D721Med (cell line): ENCODE results near the gene CDH18.
A peak's percentile ranks its signal among the peaks of the same experiment; 100 is the strongest.

Source experiments
- DNase-seq: peaks from one replicate; pipeline ENCODE4 v3.0.0; 2011; ENCODE audit warnings: low spot score; ENCODE audit not compliant: insufficient read length
- FAIRE-seq: peaks from 2 replicates; lab custom pipeline; 2011; peaks lifted over from hg19 to GRCh38; lab: Jason Lieb, UNC
- CTCF ChIP-seq: IDR thresholded peaks from 2 replicates; pipeline ENCODE4 v1.5.1; 2012; ENCODE audit warnings: mild to moderate bottlenecking, control low read depth; ENCODE audit not compliant: insufficient read depth; ENCODE audit errors: missing control alignments

CDH18 gene

GRCh38 chr5:19865336-19866089 is 122.5 kb downstream of the CDH18 start:
- no peak for TF ChIP-seq CTCF
- DNase-seq, result no peak
- no peak for FAIRE-seq

DNA sequence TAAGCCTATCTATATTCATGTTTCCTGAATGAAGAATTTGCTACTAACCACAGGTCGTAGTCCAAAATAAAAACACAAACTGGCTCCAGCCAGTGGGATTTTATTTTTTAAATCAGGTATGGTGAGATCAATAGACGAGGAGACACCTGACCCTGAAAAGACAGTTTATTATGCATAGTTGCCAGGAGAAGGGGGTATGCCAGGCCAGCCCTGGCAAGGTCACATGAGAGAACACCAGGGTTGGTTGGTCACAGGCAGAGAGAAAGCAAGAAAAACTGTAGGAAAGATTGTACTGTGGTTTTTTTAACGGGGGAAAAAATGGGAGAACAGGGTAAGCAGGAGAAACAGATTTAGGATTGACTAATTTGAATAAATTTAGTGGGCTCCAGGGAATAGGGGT is 125.3 kb downstream of the CDH18 start:
- FAIRE-seq, result no peak
- no peak for DNase-seq
- no peak for TF ChIP-seq CTCF

- DNase-seq, result no peak
- FAIRE-seq, result no peak
- TF ChIP-seq CTCF, result no peak
These were observed 129.0 kb downstream of the CDH18 start for GRCh38 chr5:19859020-19859419.

- FAIRE-seq (peak; percentile 71), DNase-seq (no peak)
These were observed 132.1 kb downstream of the CDH18 start for GRCh38 chr5:19855931-19856330.

DNA sequence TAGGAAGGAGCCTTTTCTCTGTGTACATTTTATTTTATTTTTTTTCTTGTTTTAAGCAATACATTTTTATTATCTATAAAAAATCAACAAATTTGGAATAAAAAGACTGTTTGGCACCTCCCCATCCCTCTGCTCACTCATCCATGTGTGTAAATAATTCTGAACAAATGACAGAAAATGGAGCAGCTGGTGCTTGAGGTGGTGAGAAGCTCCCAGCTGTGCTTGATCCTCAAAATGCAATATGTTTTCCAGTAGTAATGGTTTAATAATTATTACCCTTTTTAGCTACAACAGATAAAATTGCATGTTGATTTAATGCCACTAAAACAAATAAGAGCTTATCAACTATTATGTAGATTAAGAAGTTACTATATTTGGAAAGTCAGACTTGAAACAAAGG is 132.5 kb downstream of the CDH18 start:
- no peak for TF ChIP-seq CTCF
- FAIRE-seq (no peak), DNase-seq (no peak)

More at GRCh38 chr5:19855931-19856330, 132.1 kb downstream of the CDH18 start:
- TF ChIP-seq CTCF, result no peak

DNA sequence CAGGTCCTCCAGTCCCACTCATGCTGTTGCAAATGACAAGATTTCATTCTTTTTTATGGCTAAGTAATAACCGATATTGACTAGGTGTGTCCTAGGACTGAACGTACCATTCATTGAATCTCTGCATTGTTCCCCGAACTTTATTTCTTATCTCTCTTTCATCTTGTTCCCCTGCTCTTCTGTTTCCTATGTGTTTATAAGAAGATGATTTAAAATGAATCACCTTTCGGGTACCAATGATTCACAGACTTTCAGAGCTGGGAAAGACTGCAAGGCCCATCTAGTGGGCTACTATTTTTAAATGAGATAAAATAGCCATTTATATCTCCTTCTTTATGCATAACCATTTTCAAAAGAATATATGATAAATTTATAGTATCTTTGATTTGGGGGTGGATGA is 133.0 kb downstream of the CDH18 start:
- TF ChIP-seq CTCF, result no peak
- DNase-seq (no peak), FAIRE-seq (no peak)

DNA sequence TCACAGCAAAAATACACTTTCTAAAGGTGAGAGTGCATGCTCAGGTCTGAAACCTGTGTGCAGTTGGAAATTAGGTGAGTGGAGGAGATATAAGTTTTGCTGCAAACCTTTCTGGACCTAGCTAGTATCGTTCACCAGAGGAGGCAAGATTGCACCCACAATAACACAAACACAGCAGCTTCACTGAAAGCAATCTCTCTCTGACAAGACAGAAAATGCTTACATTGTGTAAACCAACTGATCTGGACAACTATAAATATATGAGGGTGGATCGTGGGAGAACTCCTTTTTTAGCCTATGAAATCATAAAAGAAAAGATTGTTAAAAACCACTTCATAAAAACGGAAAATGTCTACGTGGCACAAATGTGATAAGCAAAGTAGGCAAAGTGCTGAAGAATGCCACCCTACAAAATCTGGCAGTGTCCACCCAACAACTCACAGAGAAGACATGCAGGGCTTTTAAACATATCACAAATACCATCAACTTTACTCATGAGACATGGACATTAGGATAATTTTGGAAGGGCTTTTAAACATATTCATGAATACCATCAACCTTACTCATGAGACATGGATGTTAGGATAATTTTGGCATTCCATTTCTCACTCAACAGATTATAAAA is 134.3 kb downstream of the CDH18 start:
- FAIRE-seq, result no peak
- DNase-seq, result no peak
- TF ChIP-seq CTCF, result no peak
